ENCODE results near the gene TMEM247.

The TMEM247 gene

DNA sequence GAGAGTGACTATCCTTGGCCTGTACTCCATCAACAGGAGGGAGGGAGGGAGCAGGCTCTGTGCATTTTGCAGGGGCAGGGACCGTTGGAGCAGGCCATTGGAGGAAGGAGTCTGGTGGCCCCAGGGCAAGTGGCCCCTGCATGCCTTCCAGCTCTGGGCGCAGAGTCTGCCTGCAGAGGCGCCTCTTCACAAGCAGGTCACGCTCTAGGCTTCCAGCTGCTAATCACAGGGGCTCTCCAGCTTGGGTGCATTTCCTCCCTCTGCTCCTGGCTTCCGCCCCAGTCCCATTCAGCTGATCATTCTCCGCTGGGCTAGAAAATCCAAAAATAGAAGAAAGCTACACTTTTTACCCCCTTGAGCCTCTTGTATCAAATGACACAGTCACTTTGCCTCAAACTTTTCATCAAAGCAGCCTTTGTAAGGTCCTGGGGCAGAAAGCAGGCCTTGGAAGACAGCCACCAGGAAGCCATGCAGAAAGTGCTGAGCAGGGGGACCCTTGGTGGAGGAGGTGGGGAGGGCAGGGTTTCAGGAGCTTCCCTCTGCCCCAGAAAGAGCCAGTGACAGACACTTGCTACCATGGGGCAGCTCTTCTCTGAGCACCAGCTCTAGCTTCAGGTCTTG lies 11.3 kb downstream of the TMEM247 start:
- DNase-seq = no peak

DNA sequence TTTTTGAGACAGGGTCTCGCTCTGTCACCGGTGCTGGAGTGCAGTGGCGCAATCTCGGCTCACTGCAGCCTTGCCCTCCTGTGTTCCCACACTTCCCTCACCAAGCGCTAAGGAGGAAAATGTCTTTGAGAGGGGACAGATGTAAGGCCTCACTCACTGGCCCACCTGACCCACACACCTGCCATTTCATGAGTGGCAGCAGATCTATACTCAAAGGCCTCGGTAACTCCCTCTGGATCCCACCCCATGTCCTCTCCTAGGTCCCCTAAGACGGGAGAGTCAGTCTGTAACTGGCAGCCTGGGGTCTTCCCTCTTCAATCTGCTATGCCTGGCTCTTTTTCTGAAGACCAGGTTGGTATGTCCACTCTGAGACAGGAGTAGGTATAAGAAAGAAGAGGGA lies 12.9 kb downstream of the TMEM247 start:
- DNase-seq = no peak

GRCh38 chr2:46493241-46493970 lies 14.0 kb downstream of the TMEM247 start:
- no peak for DNase-seq

GRCh38 chr2:46493971-46494250 lies 14.5 kb downstream of the TMEM247 start:
- DNase-seq = no peak

DNA sequence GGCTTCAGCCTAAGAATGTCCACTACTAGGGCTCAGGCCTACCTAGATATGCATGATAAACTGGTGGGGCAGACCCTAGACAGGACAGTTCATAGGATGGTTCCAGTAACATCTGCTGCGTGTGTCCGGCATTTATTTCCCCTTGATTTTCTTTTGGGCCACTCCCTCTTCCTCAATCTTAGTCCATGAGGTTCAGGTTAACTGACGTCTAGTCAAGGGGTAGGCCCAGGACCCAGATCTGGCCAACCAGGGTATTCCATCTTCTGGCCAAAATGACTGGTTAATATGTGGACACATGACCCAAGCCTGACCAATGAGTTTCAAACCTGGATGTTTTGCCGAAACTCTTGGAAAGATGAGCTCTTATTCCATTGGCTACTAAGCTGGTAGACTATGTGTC lies 15.2 kb downstream of the TMEM247 start:
- DNase-seq = no peak

DNA sequence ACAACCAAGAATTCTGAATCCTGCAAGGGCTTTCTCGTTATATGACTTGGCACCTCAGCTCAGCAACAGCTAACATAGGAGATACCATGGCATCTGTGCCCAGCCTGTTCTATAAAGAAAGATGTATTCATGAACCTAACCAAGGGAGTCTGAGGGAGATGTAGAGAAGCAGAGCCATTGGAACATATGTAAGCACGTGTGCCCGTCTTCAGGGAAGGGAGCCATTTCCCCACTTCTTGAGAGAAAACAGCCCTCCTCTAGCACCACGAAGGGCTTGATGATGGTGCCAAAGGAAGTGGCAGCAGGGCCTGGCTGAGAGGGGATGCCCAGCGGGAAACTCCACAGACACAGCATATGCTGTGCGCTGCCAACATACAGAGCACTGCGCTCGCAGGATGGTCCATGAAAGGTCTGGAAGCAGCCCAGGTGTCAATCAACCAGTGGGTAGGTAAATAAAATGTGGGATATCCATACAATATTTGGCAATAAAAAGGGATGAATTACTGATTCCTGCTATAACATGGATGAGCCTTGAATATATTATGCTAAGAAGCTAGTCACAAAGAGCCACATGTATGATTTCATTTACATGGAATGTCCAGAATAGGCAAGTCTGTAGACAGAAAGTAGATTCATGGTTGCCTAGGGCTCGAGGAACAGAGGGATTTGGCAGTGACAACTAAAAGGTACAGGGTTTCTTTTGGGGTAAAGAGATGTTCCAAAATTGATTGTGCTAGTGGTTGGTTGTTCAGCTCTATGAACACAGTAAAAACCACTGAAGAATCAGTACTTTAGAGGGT lies 16.1 kb downstream of the TMEM247 start:
- no peak for DNase-seq

- DNase-seq = no peak
These were observed 18.4 kb downstream of the TMEM247 start for GRCh38 chr2:46497766-46498165.

GRCh38 chr2:46498681-46499080 lies 19.3 kb downstream of the TMEM247 start:
- DNase-seq = no peak

- no peak for DNase-seq
These were observed 20.0 kb downstream of the TMEM247 start for GRCh38 chr2:46499392-46499785.

DNA sequence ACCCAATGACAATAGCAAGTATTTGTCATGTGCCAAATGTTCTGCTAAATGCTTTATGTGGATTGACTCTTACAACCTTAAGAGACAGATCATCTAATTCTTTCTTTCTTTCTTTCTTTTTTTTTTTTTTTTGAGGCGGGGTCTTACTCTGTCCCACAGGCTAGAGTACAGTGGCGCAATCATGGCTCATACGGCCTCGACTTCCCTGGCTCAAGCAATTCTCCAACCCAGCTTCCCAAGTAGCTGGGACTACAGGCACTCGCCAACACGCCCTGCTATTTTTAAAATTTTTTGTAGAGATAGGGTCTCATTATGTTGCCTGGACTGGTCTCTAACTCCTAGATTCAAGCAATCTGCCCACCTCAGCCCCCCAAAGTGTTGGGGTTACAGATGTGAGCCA lies 21.4 kb downstream of the TMEM247 start:
- DNase-seq = no peak

DNA sequence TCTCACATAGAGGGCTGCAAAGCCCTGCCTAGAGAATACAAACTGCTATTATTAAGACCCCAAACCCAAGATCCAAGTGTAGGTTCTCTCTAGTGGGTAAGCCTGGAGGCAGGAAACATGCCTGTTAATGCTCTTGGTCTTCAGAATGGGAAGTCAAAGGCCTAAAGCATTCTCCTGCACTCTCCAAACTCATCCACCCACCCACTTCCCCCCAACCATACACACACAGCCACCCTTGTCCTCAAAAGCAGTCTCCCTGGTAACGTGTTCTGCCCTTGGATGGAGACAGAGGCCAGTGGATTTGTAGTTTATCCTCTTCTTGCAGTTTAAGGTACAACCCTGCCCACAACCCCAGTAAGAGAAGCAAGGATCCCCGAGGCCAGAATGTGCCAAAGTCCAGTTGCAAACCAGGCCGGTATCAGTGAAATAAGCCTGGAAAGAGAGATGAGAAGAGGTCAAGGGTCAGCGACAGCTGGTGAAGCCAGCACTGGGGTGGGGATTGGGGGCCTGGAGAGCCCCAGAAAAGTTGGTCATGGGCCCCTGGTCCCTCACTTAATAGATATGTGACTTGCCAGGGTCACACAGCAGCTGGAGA lies 23.0 kb downstream of the TMEM247 start:
- DNase-seq = no peak

- no peak for DNase-seq
These were observed 24.3 kb downstream of the TMEM247 start for GRCh38 chr2:46503686-46504085.

GRCh38 chr2:46504221-46504620 lies 24.9 kb downstream of the TMEM247 start:
- DNase-seq = no peak

- DNase-seq = no peak
These were observed 25.5 kb downstream of the TMEM247 start for GRCh38 chr2:46504685-46505471.

- no peak for DNase-seq
These were observed 26.1 kb downstream of the TMEM247 start for GRCh38 chr2:46505472-46505783.

DNA sequence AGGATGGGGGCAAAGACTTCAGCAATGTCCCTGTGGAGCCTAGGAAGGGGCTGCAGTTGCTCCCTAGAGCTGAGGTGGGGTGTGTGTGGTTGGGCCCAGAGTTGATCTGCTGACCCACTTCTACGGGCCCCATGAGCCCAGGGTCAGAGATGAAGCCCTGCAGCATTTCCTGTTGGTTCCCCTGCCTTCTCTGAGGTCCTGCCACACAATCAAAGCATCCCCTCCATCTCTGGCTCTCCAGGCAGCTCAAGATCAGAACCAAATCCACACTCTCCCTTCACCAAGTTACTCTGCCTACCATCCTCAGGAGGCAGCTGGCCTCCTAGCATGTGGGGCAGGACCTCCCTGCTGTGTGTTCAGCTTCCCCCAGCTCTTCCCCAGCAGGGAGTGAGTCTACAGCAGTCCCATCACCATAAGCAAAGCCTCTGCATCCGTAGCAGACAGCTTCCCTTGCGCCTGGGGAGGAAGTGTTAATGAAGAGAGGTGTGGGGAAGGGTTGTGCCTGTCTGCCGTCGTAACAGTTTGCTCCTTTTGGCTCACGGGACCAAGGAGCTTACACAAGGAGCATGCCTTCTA lies 26.9 kb downstream of the TMEM247 start:
- DNase-seq = no peak

DNA sequence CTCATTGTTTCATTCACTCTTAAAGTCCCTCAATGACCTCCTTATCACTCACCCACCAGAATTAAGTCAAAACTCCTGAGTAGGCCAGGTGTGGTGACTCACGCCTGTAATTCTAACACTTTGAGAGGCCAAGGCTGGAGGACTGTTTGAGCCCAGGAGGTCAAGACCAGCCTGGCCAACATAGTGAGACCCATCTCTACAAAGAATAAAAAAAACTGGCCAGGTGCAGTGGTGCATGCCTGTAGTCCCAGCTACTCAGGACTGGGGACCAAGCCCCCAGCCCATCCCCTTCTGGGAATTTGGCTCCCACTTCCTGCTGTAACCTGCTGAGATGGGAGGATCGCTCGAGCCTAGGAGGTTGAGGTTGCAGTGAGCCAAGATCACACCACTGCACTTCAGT lies 28.9 kb downstream of the TMEM247 start:
- DNase-seq = no peak

DNA sequence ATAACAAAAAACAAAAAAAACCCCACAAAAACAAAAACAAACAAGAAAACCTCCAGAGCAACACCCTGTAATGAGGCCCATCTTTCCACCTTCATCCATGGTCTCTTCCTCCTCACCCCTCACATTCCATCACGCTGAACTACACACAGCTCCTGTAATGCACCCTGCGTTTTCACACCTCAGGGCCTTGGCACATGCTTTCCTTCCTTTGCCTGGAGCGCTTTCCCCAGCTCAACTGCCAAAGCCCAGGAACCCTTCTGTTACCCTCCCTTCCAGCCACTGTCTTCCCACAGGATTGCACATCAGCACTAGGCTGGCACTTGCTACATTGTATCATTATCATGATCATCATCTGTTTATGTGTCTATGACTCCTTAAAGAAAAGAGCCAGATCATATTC lies 29.4 kb downstream of the TMEM247 start:
- no peak for DNase-seq

- DNase-seq = no peak
These were observed 30.4 kb downstream of the TMEM247 start for GRCh38 chr2:46509804-46510203.

DNA sequence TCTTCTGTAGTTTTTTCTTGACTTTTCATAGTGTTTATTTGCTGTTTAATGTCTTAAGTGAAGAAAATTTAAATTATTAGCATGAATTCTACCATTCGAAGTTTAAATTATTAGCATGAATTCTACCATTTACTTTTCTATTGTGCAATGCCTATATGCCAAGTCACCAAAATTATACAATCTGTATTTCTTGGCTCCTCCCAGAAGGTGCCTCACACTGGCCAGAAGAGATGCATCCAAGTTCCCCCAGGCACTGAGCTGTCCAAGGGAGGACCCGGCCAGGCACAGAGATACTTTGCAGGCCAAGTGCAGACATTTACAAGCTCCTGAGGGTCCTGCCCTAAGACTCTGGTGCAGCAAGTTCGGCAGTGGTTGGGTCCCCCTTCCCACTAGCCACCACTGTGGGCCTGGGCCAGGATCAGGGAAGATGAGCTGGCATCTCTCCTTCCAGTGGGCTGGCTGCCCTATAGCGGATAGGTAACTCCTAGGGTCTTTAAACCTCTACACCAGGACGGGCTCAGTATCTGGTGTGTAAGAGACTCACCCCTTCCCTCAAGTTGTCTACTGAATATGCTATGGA lies 31.3 kb downstream of the TMEM247 start:
- DNase-seq = no peak

DNA sequence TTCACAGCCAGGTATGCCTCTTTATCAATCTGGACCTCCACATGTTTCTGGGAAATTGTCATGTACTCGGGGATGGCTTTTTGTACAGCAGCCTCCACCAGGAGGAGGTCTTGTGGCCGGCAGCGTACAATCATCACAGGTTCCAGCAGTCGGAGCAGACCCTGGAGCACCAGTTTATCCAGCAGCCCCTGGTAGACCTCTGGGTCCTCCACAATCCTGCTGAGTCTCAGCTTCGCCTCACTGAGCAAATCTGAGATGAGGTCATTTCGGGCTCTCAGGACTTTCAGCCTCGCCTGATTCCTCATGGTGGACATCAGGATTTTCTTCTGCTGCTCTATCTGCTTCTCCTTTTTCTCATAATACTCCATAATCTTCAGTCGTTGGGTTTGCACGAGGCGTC lies 32.8 kb downstream of the TMEM247 start:
- no peak for DNase-seq

GRCh38 chr2:46514738-46515137 lies 35.4 kb downstream of the TMEM247 start:
- DNase-seq = no peak

DNA sequence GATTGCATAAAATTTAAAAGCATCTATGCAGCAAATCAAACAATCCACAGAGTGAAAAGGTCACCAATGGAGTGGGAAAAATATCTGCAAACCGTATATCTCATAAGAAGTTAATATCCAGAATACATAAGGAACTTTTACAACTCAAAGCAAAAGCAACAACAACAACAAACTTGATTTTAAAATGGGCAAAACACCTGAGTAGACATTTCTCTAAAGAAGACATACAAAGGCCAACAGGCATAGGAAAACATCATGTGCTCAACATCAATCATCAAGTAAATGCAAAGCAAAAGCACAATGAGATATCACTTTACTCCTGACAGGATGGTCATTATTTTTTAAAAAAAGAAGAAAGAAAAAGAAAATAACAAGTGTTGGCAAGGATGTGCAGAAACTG lies 38.1 kb downstream of the TMEM247 start:
- DNase-seq = no peak
